ENCODE measurements around the gene GALNT7.
A peak's percentile ranks its signal among the peaks of the same experiment; 100 is the strongest.
"Not testable (repeated sequence)": the region's sequence is repeated elsewhere in the genome, so short reads cannot be mapped to it uniquely, and the experiment has no call there.

The GALNT7 gene

GRCh38 chr4:173167758-173168395 is 734 bp upstream of the GALNT7 start:
- DNase-seq, result peak; percentile 80

GRCh38 chr4:173169178-173169427 is 492 bp downstream of the GALNT7 start:
- no peak for DNase-seq

- peak; percentile 74 for DNase-seq
Observed at GRCh38 chr4:173169428-173170181, 994 bp downstream of the GALNT7 start.

- no peak for DNase-seq
Observed at GRCh38 chr4:173170182-173170778, 1.7 kb downstream of the GALNT7 start.

- peak; percentile 50 for DNase-seq
Observed at GRCh38 chr4:173171098-173171497, 2.5 kb downstream of the GALNT7 start.

- no peak for DNase-seq
Observed at GRCh38 chr4:173171987-173172386, 3.4 kb downstream of the GALNT7 start.

GRCh38 chr4:173174184-173174583 is 5.6 kb downstream of the GALNT7 start:
- DNase-seq, result no peak

- DNase-seq, result no peak
Observed at GRCh38 chr4:173174594-173175012, 6.0 kb downstream of the GALNT7 start.

- no peak for DNase-seq
Observed at GRCh38 chr4:173176010-173176409, 7.4 kb downstream of the GALNT7 start.

GRCh38 chr4:173177232-173177631 is 8.6 kb downstream of the GALNT7 start:
- DNase-seq, result no peak

- no peak for DNase-seq
Observed at GRCh38 chr4:173178144-173178543, 9.5 kb downstream of the GALNT7 start.

- DNase-seq, result no peak
Observed at GRCh38 chr4:173181848-173182247, 13.2 kb downstream of the GALNT7 start.

- peak; percentile 23 for DNase-seq
Observed at GRCh38 chr4:173182403-173182802, 13.8 kb downstream of the GALNT7 start.

GRCh38 chr4:173183659-173184247 is 15.1 kb downstream of the GALNT7 start:
- not testable (repeated sequence) for DNase-seq

- DNase-seq, result peak; percentile 10
Observed at GRCh38 chr4:173185847-173186510, 17.4 kb downstream of the GALNT7 start.

- no peak for DNase-seq
Observed at GRCh38 chr4:173187732-173188131, 19.1 kb downstream of the GALNT7 start.

- no peak for DNase-seq
Observed at GRCh38 chr4:173188648-173189047, 20.0 kb downstream of the GALNT7 start.

GRCh38 chr4:173189117-173189693 is 20.6 kb downstream of the GALNT7 start:
- no peak for DNase-seq

GRCh38 chr4:173191623-173192041 is 23.0 kb downstream of the GALNT7 start:
- peak; percentile 67 for DNase-seq

GRCh38 chr4:173192375-173193162 is 24.0 kb downstream of the GALNT7 start:
- peak; percentile 29 for DNase-seq

GRCh38 chr4:173194157-173194556 is 25.5 kb downstream of the GALNT7 start:
- DNase-seq, result no peak

- no peak for DNase-seq
Observed at GRCh38 chr4:173195109-173195508, 26.5 kb downstream of the GALNT7 start.

Data from DMS53 (cell line).